H9 (cell line): Measurements from ENCODE around the gene COQ4. TPM values are rescaled to one million over a fixed set of nuclear protein-coding genes. Genes with fewer than 3 reads are reported as not detected.

ENCODE experiments used
- DNase-seq: peaks from one replicate; pipeline ENCODE4 v3.0.0-alpha.2; 2017
- H2AFZ ChIP-seq: one replicate; pipeline ENCODE4 v1.6.1; 2013; ENCODE audit warnings: mild to moderate bottlenecking, low read length, control low read depth, moderate library complexity
- H2AK5ac ChIP-seq: 2 replicates; pipeline ENCODE4 v1.6.1; 2013; ENCODE audit warnings: low read length, control low read depth, mixed read lengths; ENCODE audit not compliant: insufficient read length
- H2BK120ac ChIP-seq: one replicate; pipeline ENCODE4 v1.6.1; 2013; ENCODE audit warnings: low read depth, mild to moderate bottlenecking, low read length, control low read depth, inconsistent platforms; ENCODE audit not compliant: poor library complexity, severe bottlenecking
- H2BK12ac ChIP-seq: 2 replicates; pipeline ENCODE4 v1.6.1; 2013; ENCODE audit warnings: low read length, control low read depth, mixed read lengths, low read depth; ENCODE audit not compliant: insufficient read length
- H2BK15ac ChIP-seq: 2 replicates; pipeline ENCODE4 v1.6.1; 2013; ENCODE audit warnings: low read depth, low read length, control low read depth
- H2BK20ac ChIP-seq: one replicate; pipeline ENCODE4 v1.6.1; 2013; ENCODE audit warnings: low read depth, mild to moderate bottlenecking, low read length, control low read depth, inconsistent platforms; ENCODE audit not compliant: poor library complexity, severe bottlenecking
- H2BK5ac ChIP-seq: 2 replicates; pipeline ENCODE4 v1.6.1; 2013; ENCODE audit warnings: low read length, control low read depth, mixed read lengths; ENCODE audit not compliant: insufficient read length
- H3K14ac ChIP-seq: 2 replicates; pipeline ENCODE4 v1.6.1; 2013; ENCODE audit warnings: low read length, control low read depth; ENCODE audit not compliant: insufficient read depth
- H3K18ac ChIP-seq: 2 replicates; pipeline ENCODE4 v1.6.1; 2013; ENCODE audit warnings: low read depth, mild to moderate bottlenecking, mixed read lengths, low read length, control low read depth; ENCODE audit not compliant: insufficient read length
- H3K23ac ChIP-seq: 2 replicates; pipeline ENCODE4 v1.6.1; 2013; ENCODE audit warnings: low read length, control low read depth, mixed read lengths, low read depth; ENCODE audit not compliant: insufficient read length
- H3K23me2 ChIP-seq: 2 replicates; pipeline ENCODE4 v1.6.1; 2013; ENCODE audit warnings: low read depth, mild to moderate bottlenecking, mixed read lengths, low read length, control low read depth; ENCODE audit not compliant: insufficient read length, poor library complexity, severe bottlenecking
- H3K27ac ChIP-seq: 2 replicates; pipeline ENCODE4 v1.5.1; 2013; ENCODE audit warnings: low read length, control low read depth, mixed read lengths, low read depth; ENCODE audit not compliant: insufficient read length
- H3K27me3 ChIP-seq: 2 replicates; pipeline ENCODE4 v1.6.1; 2013; ENCODE audit warnings: low read length, control low read depth, inconsistent platforms; ENCODE audit not compliant: insufficient read depth
- H3K4ac ChIP-seq: 2 replicates; pipeline ENCODE4 v1.6.1; 2013; ENCODE audit warnings: low read depth, mild to moderate bottlenecking, control low read depth, inconsistent platforms, low read length, moderate library complexity
- H3K4me1 ChIP-seq: 2 replicates; pipeline ENCODE4 v1.6.1; 2013; ENCODE audit warnings: low read length, control low read depth, inconsistent platforms; ENCODE audit not compliant: insufficient read depth
- H3K4me2 ChIP-seq: 2 replicates; pipeline ENCODE4 v1.6.1; 2013; ENCODE audit warnings: low read length, control low read depth, mixed read lengths; ENCODE audit not compliant: insufficient read length, insufficient read depth
- H3K56ac ChIP-seq: 2 replicates; pipeline ENCODE4 v1.6.1; 2013; ENCODE audit warnings: low read depth, mild to moderate bottlenecking, mixed read lengths, low read length, control low read depth; ENCODE audit not compliant: insufficient read length
- H3K79me1 ChIP-seq: 2 replicates; pipeline ENCODE4 v1.6.1; 2013; ENCODE audit warnings: low read depth, mild to moderate bottlenecking, moderate library complexity, low read length, control low read depth, inconsistent platforms; ENCODE audit not compliant: insufficient read depth, poor library complexity, severe bottlenecking
- H3K79me2 ChIP-seq: 2 replicates; pipeline ENCODE4 v1.6.1; 2013; ENCODE audit warnings: low read length, control low read depth, inconsistent platforms; ENCODE audit not compliant: insufficient read depth
- H3K9ac ChIP-seq: 2 replicates; pipeline ENCODE4 v1.6.1; 2013; ENCODE audit warnings: low read length, control low read depth, mixed read lengths; ENCODE audit not compliant: insufficient read length; ENCODE audit errors: extremely low read depth
- H3K9me3 ChIP-seq: one replicate; pipeline ENCODE4 v1.6.1; 2013; ENCODE audit warnings: low read depth, low read length, inconsistent platforms; ENCODE audit not compliant: control insufficient read depth
- H3T11ph ChIP-seq: one replicate; pipeline ENCODE4 v1.6.1; 2013; ENCODE audit warnings: mild to moderate bottlenecking, low read length, control low read depth, inconsistent platforms
- H4K20me1 ChIP-seq: one replicate; pipeline ENCODE4 v1.6.1; 2013; ENCODE audit not compliant: control insufficient read depth, insufficient read length, insufficient read depth
- H4K5ac ChIP-seq: 2 replicates; pipeline ENCODE4 v1.6.1; 2013; ENCODE audit warnings: low read depth, mild to moderate bottlenecking, mixed read lengths, low read length, control low read depth; ENCODE audit not compliant: insufficient read length
- H4K8ac ChIP-seq: replicated peaks from 2 replicates; pipeline ENCODE4 v1.6.1; 2013; ENCODE audit warnings: low read length, control low read depth, mixed read lengths, low read depth; ENCODE audit not compliant: insufficient read length
- H4K91ac ChIP-seq: 2 replicates; pipeline ENCODE4 v1.6.1; 2013; ENCODE audit warnings: low read depth, mild to moderate bottlenecking, moderate library complexity, mixed read lengths, low read length, control low read depth; ENCODE audit not compliant: insufficient read length
- H3K27ac Mint-ChIP-seq, 3 experiments: 2 replicates in 2 of 3; 3 replicates in 1 of 3; pipeline ENCODE4 v1.8.0; 2020 to 2021; ENCODE audit warnings: mixed read lengths in 3 of 3, mild to moderate bottlenecking in 1 of 3, moderate library complexity in 1 of 3
- H3K27me3 Mint-ChIP-seq: 2 replicates; pipeline ENCODE4 v1.8.0; 2021; ENCODE audit warnings: low read depth, mild to moderate bottlenecking, moderate library complexity, mixed read lengths
- H3K36me3 Mint-ChIP-seq, 3 experiments: 2 replicates in 2 of 3; 3 replicates in 1 of 3; pipeline ENCODE4 v1.8.0; 2020 to 2021; ENCODE audit warnings: low read depth in 3 of 3, mixed read lengths in 3 of 3; ENCODE audit not compliant: insufficient read depth in 1 of 3
- H3K4me1 Mint-ChIP-seq, 2 experiments: 2 replicates each; pipeline ENCODE4 v1.8.0; 2020; ENCODE audit warnings: mixed read lengths in 2 of 2
- H3K4me3 Mint-ChIP-seq, 2 experiments: 2 replicates in 1 of 2; 3 replicates in 1 of 2; pipeline ENCODE4 v1.8.0; 2020 to 2021; ENCODE audit warnings: mild to moderate bottlenecking in 2 of 2, mixed read lengths in 2 of 2, moderate library complexity in 1 of 2
- H3K9me3 Mint-ChIP-seq, 2 experiments: 2 replicates in 1 of 2; 3 replicates in 1 of 2; pipeline ENCODE4 v1.8.0; 2020; ENCODE audit warnings: mild to moderate bottlenecking in 2 of 2, mixed read lengths in 2 of 2, moderate library complexity in 1 of 2
- WGBS: extraction: QIAGEN DNeasy Blood & Tissue Kit; methylation state at CpG from one replicate; pipeline ENCODE4 v1.1.7; 2013; ENCODE audit warnings: missing lambda C conversion rate, low lambda C conversion rate, mixed read lengths; ENCODE audit not compliant: insufficient read length; ENCODE audit errors: extremely low coverage; 5-methylcytosine and 5-hydroxymethylcytosine counted together
- total RNA-seq: library from RNA; stranded (reverse); gene quantifications from 2 replicates; pipeline ENCODE4 v1.2.1, GENCODE V29; 2021
- TF ChIP-seq, protein P1 (sequence below): fragments of 200-600 bp; sonication (generic); conservative IDR thresholded peaks from 3 replicates; pipeline ENCODE4 v1.8.0; 2021; ENCODE audit warnings: antibody characterized with exemption, mild to moderate bottlenecking

COQ4 gene
- total RNA-seq, 1 experiment from 2014 or later = 38.4 TPM

- peaks cover 19 to 27% of the 10 kb centered on the region in 2 experiments for H3K4me1 Mint-ChIP-seq
- Histone ChIP-seq H2BK120ac (no peak overlapping the region), H3K18ac (no peak overlapping the region), H3K23me2 (no peaks in the 10 kb centered on the region), H3K79me2 (no peaks in the 10 kb centered on the region), H2AK5ac (no peak overlapping the region), H2BK15ac (no peak overlapping the region), H3T11ph (no peak overlapping the region), H3K23ac (no peak overlapping the region), H3K14ac (no peak overlapping the region), H2BK20ac (no peak overlapping the region), H3K79me1 (no peaks in the 10 kb centered on the region), H2BK12ac (no peak overlapping the region), H2BK5ac (no peak overlapping the region), H3K27me3 (peaks cover 24% of the 10 kb centered on the region; the same call in 1 of the 2 replicates), H3K9me3 (no peaks in the 10 kb centered on the region), H3K56ac (no peak overlapping the region), H4K8ac (no peak overlapping the region), H3K4me2 (peak overlapping the region; percentile 23), H4K5ac (no peak overlapping the region), H4K20me1 (no peaks in the 10 kb centered on the region), H4K91ac (no peak overlapping the region), H3K27ac (no peak overlapping the region), H2AFZ (no peak overlapping the region), H3K4me1 (peaks cover 7% of the 10 kb centered on the region; the same call in 1 of the 2 replicates), H3K9ac (no peak overlapping the region), H3K4ac (no peak overlapping the region)
- H3K4me3 Mint-ChIP-seq = peak overlapping the region; percentile 52 to 75; a peak in 4 of 5 replicates
- peaks cover 93% of the 10 kb centered on the region for H3K27me3 Mint-ChIP-seq
- TF ChIP-seq, protein P1, sequence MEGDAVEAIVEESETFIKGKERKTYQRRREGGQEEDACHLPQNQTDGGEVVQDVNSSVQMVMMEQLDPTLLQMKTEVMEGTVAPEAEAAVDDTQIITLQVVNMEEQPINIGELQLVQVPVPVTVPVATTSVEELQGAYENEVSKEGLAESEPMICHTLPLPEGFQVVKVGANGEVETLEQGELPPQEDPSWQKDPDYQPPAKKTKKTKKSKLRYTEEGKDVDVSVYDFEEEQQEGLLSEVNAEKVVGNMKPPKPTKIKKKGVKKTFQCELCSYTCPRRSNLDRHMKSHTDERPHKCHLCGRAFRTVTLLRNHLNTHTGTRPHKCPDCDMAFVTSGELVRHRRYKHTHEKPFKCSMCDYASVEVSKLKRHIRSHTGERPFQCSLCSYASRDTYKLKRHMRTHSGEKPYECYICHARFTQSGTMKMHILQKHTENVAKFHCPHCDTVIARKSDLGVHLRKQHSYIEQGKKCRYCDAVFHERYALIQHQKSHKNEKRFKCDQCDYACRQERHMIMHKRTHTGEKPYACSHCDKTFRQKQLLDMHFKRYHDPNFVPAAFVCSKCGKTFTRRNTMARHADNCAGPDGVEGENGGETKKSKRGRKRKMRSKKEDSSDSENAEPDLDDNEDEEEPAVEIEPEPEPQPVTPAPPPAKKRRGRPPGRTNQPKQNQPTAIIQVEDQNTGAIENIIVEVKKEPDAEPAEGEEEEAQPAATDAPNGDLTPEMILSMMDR = no peak
- no peak overlapping the region; a peak in 1 of 7 replicates for H3K27ac Mint-ChIP-seq
- peaks cover 2 to 9% of the 10 kb centered on the region in 2 experiments; a peak in 3 of 5 replicates for H3K9me3 Mint-ChIP-seq
- peaks cover 0 to 2% (median 0%) of the 10 kb centered on the region in 3 experiments; a peak in 1 of 7 replicates for H3K36me3 Mint-ChIP-seq
- no peak for DNase-seq
- no CpG with 5 or more reads among the region's 4 CpGs for WGBS
Observed at GRCh38 chr9:128365525-128365924, 42.9 kb downstream of the COQ4 start.
